SK-N-SH (cell line): ENCODE data around the gene WWOX. TPM values are rescaled to one million over a fixed set of nuclear protein-coding genes. Genes with fewer than 3 reads are reported as not detected.

ENCODE experiments used
- CTCF ChIA-PET: fragments of 300-600, 350-600 bp; formaldehyde crosslinking; extraction: SDS; loops from one replicate; lab custom pipeline; 2021; lab: Yijun Ruan, JAX
- POLR2A ChIA-PET: fragments of 350-600 bp; sonication (Branson Sonifier 250); formaldehyde crosslinking; extraction: SDS; loops from one replicate; lab custom pipeline; 2020; ENCODE audit warnings: antibody characterized with exemption, inconsistent platforms; lab: Yijun Ruan, JAX
- DNase-seq: peaks from one replicate; pipeline ENCODE4 v3.0.0; 2012
- H2AFZ ChIP-seq: fragments of 200-600 bp; sonication (generic); 2 replicates; pipeline ENCODE4 v1.8.1; 2016; ENCODE audit warnings: antibody characterized with exemption, mild to moderate bottlenecking, low read depth
- H3F3A ChIP-seq: fragments of 200-600 bp; sonication (generic); replicated peaks from 2 replicates; pipeline ENCODE3; 2016; ENCODE audit warnings: antibody characterized with exemption, mild to moderate bottlenecking; ENCODE audit not compliant: insufficient read depth
- H3K27ac ChIP-seq, 2 experiments: fragments of 200-500 bp in 1 of 2; fragments of 200-600 bp in 1 of 2; sonication (Bioruptor generic) in 1 of 2; sonication (generic), shearing (Covaris generic) in 1 of 2; 2 replicates each; pipeline versions ENCODE4 v1.5.1 to v1.6.1; 2014 to 2016; ENCODE audit warnings: low read depth in 2 of 2, inconsistent platforms in 1 of 2, low read length in 1 of 2, mild to moderate bottlenecking in 1 of 2, mixed read lengths in 1 of 2
- H3K27me3 ChIP-seq: fragments of 200-600 bp; sonication (generic), shearing (Covaris generic); 2 replicates; pipeline ENCODE4 v1.6.1; 2016; ENCODE audit warnings: mixed run types; ENCODE audit not compliant: insufficient read depth
- H3K36me3 ChIP-seq, 2 experiments: fragments of 200-500 bp in 1 of 2; fragments of 200-600 bp in 1 of 2; sonication (Bioruptor generic) in 1 of 2; sonication (generic) in 1 of 2; replicated peaks in 1 of 2; 2 replicates each; pipeline versions ENCODE3 to v1.5.1; 2014 to 2016; ENCODE audit warnings: low read length in 1 of 2, mild to moderate bottlenecking in 1 of 2; ENCODE audit not compliant: insufficient read depth in 2 of 2, control insufficient read depth in 1 of 2
- H3K4me1 ChIP-seq, 2 experiments: fragments of 200-500 bp in 1 of 2; fragments of 200-600 bp in 1 of 2; sonication (Bioruptor generic) in 1 of 2; sonication (generic), shearing (Covaris generic) in 1 of 2; 2 replicates each; pipeline versions ENCODE4 v1.5.1 to v1.6.1; 2014 to 2016; ENCODE audit warnings: low read depth in 1 of 2, low read length in 1 of 2, mixed run types in 1 of 2; ENCODE audit not compliant: insufficient read depth in 2 of 2, control insufficient read depth in 1 of 2
- H3K4me2 ChIP-seq: fragments of 200-600 bp; sonication (generic), shearing (Covaris generic); 2 replicates; pipeline ENCODE4 v1.6.1; 2017; ENCODE audit warnings: mixed run types
- H3K4me3 ChIP-seq, 2 experiments: fragments of 200-500 bp in 1 of 2; fragments of 200-600 bp in 1 of 2; sonication (Bioruptor generic) in 1 of 2; sonication (generic), shearing (Covaris generic) in 1 of 2; 2 replicates each; pipeline versions ENCODE4 v1.5.1 to v1.8.1; 2014 to 2016; ENCODE audit warnings: low read depth in 2 of 2, inconsistent platforms in 1 of 2, low read length in 1 of 2, mild to moderate bottlenecking in 1 of 2, mixed read lengths in 1 of 2, moderate library complexity in 1 of 2
- H3K79me2 ChIP-seq: fragments of 200-600 bp; sonication (generic); 2 replicates; pipeline ENCODE4 v1.8.1; 2017; ENCODE audit warnings: mild to moderate bottlenecking; ENCODE audit not compliant: insufficient read depth
- H3K9ac ChIP-seq: fragments of 200-600 bp; sonication (generic); 2 replicates; pipeline ENCODE4 v1.6.1; 2017; ENCODE audit warnings: mixed run types
- H3K9me2 ChIP-seq: fragments of 200-600 bp; sonication (generic); 2 replicates; pipeline ENCODE4 v1.6.1; 2017; ENCODE audit warnings: mixed run types
- H3K9me3 ChIP-seq: fragments of 200-600 bp; sonication (generic); 2 replicates; pipeline ENCODE4 v1.6.1; 2017; ENCODE audit warnings: mixed run types, mild to moderate bottlenecking, moderate library complexity
- H4K20me1 ChIP-seq: fragments of 200-600 bp; sonication (generic); 2 replicates; pipeline ENCODE4 v1.6.1; 2017; ENCODE audit warnings: mild to moderate bottlenecking, mixed run types; ENCODE audit not compliant: insufficient read depth
- ELF1 ChIP-seq: IDR thresholded peaks from 2 replicates; pipeline ENCODE4 v1.4.0; 2012
- EP300 ChIP-seq, 2 experiments: IDR thresholded peaks; 2 replicates each; pipeline versions ENCODE4 v1.4.0 to v1.6.1; 2012; ENCODE audit warnings: borderline replicate concordance in 1 of 2, low read depth in 1 of 2, low read length in 1 of 2
- FOSL2 ChIP-seq: IDR thresholded peaks from 2 replicates; pipeline ENCODE4 v1.4.0; 2012; ENCODE audit warnings: low read depth, mild to moderate bottlenecking, moderate library complexity, borderline replicate concordance
- GABPA ChIP-seq: IDR thresholded peaks from 2 replicates; pipeline ENCODE4 v1.4.0; 2012; ENCODE audit warnings: low read depth, mild to moderate bottlenecking
- MAX ChIP-seq: IDR thresholded peaks from 2 replicates; pipeline ENCODE4 v1.4.0; 2012; ENCODE audit warnings: low read depth
- MEF2A ChIP-seq: IDR thresholded peaks from 2 replicates; pipeline ENCODE4 v1.4.0; 2012; ENCODE audit warnings: low read depth, borderline replicate concordance
- MXI1 ChIP-seq: IDR thresholded peaks from 2 replicates; pipeline ENCODE4 v1.6.1; 2012; ENCODE audit warnings: mild to moderate bottlenecking, low read depth, low read length, improper control_type of control experiment
- NFIC ChIP-seq: IDR thresholded peaks from 2 replicates; pipeline ENCODE4 v1.4.0; 2012; ENCODE audit warnings: borderline replicate concordance
- NRF1 ChIP-seq: IDR thresholded peaks from 2 replicates; pipeline ENCODE4 v1.6.1; 2012; ENCODE audit warnings: low read depth, mild to moderate bottlenecking, low read length
- RAD21 ChIP-seq: IDR thresholded peaks from 2 replicates; pipeline ENCODE4 v1.6.1; 2012; ENCODE audit warnings: mild to moderate bottlenecking, low read length
- RCOR1 ChIP-seq: fragments of 150-350 bp; IDR thresholded peaks from 2 replicates; pipeline ENCODE4 v1.6.1; 2017; ENCODE audit warnings: antibody characterized with exemption, low read length
- RXRA ChIP-seq: IDR thresholded peaks from 2 replicates; pipeline ENCODE4 v1.4.0; 2012; ENCODE audit warnings: low read depth, mild to moderate bottlenecking, borderline replicate concordance
- SIN3A ChIP-seq: IDR thresholded peaks from 2 replicates; pipeline ENCODE4 v1.6.1; 2012; ENCODE audit warnings: low read depth, mild to moderate bottlenecking, low read length, moderate library complexity, borderline replicate concordance
- SMC3 ChIP-seq: IDR thresholded peaks from 2 replicates; pipeline ENCODE4 v1.6.1; 2012; ENCODE audit warnings: low read depth, low read length, improper control_type of control experiment
- TAF1 ChIP-seq: IDR thresholded peaks from 2 replicates; pipeline ENCODE4 v1.6.1; 2012; ENCODE audit warnings: low read depth, mild to moderate bottlenecking, low read length, moderate library complexity, borderline replicate concordance
- TCF12 ChIP-seq: IDR thresholded peaks from 2 replicates; pipeline ENCODE4 v1.4.0; 2012
- TEAD4 ChIP-seq: IDR thresholded peaks from 2 replicates; pipeline ENCODE4 v1.4.0; 2012; ENCODE audit warnings: mild to moderate bottlenecking, borderline replicate concordance; ENCODE audit not compliant: insufficient read depth
- YY1 ChIP-seq: IDR thresholded peaks from 2 replicates; pipeline ENCODE4 v1.4.0; 2012; ENCODE audit warnings: low read depth, mild to moderate bottlenecking
- WGBS: methylation state at CpG from one replicate; pipeline ENCODE4 v1.1.6; 2017; ENCODE audit warnings: low lambda C conversion rate; 5-methylcytosine and 5-hydroxymethylcytosine counted together
- polyA plus RNA-seq, 3 experiments: library from polyadenylated mRNA; depleted of rRNA; stranded (reverse); fragments of >200 nt; gene quantifications; 2 replicates each; pipeline ENCODE4 v1.2.3, GENCODE V29; 2012
- TF ChIP-seq, protein P1 (sequence below): fragments of 150-350 bp; IDR thresholded peaks from 2 replicates; pipeline ENCODE4 v1.6.1; 2017; ENCODE audit warnings: antibody characterized with exemption, low read length, low read depth, borderline replicate concordance

Gene WWOX
- polyA plus RNA-seq, 1 of the 3 experiments (the other 2 are of a cell fraction), result 10.8 TPM

GRCh38 chr16:79006206-79006605 is 906.8 kb downstream of the WWOX start:
- H3F3A ChIP-seq, result no peaks in the 10 kb centered on the region
- no peak overlapping the region for H3K4me3 ChIP-seq
- ChIA-PET CTCF (interaction anchor here (0.7 kb wide), 1 partner anchor 17 kb away, joined by 3 read pairs; no protein-coding TSS in a partner anchor), POLR2A (no interaction called here)
- no peak overlapping the region for H3K27ac ChIP-seq
- H3K36me3 ChIP-seq, result no peaks in the 10 kb centered on the region
- H3K79me2 ChIP-seq, result no peaks in the 10 kb centered on the region
- H3K4me1 ChIP-seq, result no peaks in the 10 kb centered on the region
- no peak overlapping the region for H3K4me2 ChIP-seq
- no peak overlapping the region for H2AFZ ChIP-seq
- H3K9me2 ChIP-seq, result no peaks in the 10 kb centered on the region
- no peak for DNase-seq
- no peak overlapping the region for H3K9ac ChIP-seq
- no peaks in the 10 kb centered on the region for H3K27me3 ChIP-seq
- H4K20me1 ChIP-seq, result no peaks in the 10 kb centered on the region
- no peaks in the 10 kb centered on the region for H3K9me3 ChIP-seq
- TF ChIP-seq TAF1, result no peak
- TF ChIP-seq EP300 (IDR thresholded peaks at IDR 0.05; ENCODE audit: borderline replicate concordance in 1 of 2, low read depth in 1 of 2, low read length in 1 of 2), result no peak
- no peak for TF ChIP-seq SMC3
- TF ChIP-seq RAD21, result no peak
- TF ChIP-seq ELF1, result no peak
- no peak for TF ChIP-seq TEAD4
- no peak for TF ChIP-seq MAX
- no peak for TF ChIP-seq RXRA
- no peak for TF ChIP-seq FOSL2
- no peak for TF ChIP-seq GABPA
- TF ChIP-seq YY1, result no peak
- TF ChIP-seq, protein P1, sequence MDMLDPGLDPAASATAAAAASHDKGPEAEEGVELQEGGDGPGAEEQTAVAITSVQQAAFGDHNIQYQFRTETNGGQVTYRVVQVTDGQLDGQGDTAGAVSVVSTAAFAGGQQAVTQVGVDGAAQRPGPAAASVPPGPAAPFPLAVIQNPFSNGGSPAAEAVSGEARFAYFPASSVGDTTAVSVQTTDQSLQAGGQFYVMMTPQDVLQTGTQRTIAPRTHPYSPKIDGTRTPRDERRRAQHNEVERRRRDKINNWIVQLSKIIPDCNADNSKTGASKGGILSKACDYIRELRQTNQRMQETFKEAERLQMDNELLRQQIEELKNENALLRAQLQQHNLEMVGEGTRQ, result no peak
- no peak for TF ChIP-seq SIN3A
- 68% methylated on average over 8 of the region's 8 CpGs for WGBS

GRCh38 chr16:79006765-79007164 is 907.3 kb downstream of the WWOX start:
- Histone ChIP-seq H3K9me3 (no peaks in the 10 kb centered on the region), H3K9ac (no peak overlapping the region), H3K4me1 (no peaks in the 10 kb centered on the region), H3K36me3 (no peaks in the 10 kb centered on the region), H3K27me3 (no peaks in the 10 kb centered on the region), H3F3A (no peaks in the 10 kb centered on the region), H3K4me3 (no peak overlapping the region), H3K9me2 (no peaks in the 10 kb centered on the region), H3K79me2 (no peaks in the 10 kb centered on the region), H2AFZ (no peak overlapping the region), H3K4me2 (no peak overlapping the region), H3K27ac (no peak overlapping the region), H4K20me1 (no peaks in the 10 kb centered on the region)
- TF ChIP-seq MXI1 (no peak), RAD21 (no peak), MEF2A (no peak), NRF1 (no peak), RCOR1 (no peak), GABPA (no peak), RXRA (no peak), NFIC (no peak), TCF12 (no peak)
- WGBS, result 38% methylated on average over 5 of the region's 5 CpGs
- POLR2A ChIA-PET, result no interaction called here
- DNase-seq, result no peak
- CTCF ChIA-PET, result no interaction called here
